ENCODE data around the gene LRRN2.

The LRRN2 gene

DNA sequence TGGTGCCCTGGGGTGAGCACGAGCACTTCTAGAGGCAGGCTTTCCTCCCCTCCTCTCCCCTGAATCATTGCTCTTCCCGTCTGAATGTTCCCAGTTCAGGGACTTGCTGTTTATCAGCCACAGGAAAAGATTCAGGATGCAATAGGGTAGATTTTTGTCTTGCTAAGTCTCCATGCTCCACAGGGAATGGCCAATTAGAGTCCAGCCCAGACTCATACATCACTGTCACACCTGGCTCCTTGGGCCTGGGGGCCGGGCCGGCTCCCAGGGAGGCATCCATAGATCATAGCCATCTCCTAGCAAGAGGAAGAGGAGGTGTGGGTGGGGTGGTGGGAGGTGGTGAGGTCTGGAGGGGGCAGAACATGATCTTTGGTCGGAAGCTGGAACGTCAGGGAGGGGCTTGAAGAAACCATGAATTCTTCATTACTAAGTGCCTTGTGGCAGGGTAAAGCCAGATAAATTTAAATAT, 83.4 kb downstream of the LRRN2 start:
- DNase-seq (ENCODE audit: low read depth in 3 of 3) = no peak

DNA sequence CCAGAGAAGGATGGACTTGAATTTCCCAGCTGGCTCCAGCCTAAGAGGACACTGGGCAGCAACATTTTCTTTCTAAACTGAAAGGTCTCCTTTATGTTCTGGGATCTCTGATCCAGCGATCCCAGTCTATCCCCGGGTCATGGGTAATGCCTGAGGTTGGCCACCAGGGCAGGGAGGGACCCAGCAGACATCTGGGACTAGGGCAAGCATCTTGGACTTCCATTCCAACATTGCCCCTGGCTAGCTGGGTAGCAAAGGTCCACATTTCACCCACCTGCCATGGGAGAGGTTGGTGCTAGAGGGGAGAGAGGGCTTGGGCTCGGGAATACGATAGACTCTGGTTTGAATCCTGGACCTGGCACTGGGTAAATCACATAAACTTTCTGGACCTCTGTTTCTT, 84.6 kb downstream of the LRRN2 start:
- no peak for DNase-seq (ENCODE audit: low read depth in 3 of 3)

DNA sequence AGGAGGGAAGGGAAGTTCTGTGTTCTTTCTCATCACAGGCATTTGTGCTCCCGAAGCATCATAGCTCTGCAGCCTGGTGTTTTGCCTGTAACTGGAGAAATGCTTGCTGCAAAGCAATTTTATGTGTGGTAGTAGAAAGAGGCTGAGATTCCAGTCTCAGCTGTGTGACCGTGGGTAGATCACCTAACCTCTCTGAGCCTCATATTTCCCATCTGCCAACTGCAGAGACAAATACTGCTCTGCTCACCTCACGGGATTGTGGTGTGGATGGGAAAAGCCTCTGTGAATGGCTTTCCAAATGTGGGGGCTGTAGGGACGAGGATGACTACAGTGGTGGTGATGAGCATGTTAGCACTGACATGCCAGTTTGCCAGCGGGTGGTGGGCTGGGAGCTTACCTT, 85.3 kb downstream of the LRRN2 start:
- DNase-seq (ENCODE audit: low read depth in 3 of 3) = no peak

DNA sequence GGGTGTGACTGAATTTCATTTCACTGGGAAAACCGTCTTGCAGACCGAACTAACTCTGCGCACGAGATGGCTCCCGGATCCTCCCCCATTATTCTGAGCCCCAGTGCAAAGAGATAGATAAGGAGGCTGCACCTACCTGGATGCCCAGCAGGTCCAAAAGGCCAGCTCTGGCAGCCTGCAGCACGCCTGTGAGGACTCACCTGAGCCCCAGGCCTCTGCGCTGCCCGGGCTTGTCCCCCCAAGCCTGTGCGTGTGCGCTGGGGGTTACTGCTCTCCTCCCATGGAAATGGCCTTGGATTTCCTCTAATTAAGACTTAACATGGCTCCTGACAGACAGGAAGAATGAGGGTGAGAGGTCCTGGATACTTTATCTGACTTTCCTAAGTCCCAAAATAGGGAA, 85.9 kb downstream of the LRRN2 start:
- no peak for DNase-seq (ENCODE audit: low read depth in 3 of 3)

DNA sequence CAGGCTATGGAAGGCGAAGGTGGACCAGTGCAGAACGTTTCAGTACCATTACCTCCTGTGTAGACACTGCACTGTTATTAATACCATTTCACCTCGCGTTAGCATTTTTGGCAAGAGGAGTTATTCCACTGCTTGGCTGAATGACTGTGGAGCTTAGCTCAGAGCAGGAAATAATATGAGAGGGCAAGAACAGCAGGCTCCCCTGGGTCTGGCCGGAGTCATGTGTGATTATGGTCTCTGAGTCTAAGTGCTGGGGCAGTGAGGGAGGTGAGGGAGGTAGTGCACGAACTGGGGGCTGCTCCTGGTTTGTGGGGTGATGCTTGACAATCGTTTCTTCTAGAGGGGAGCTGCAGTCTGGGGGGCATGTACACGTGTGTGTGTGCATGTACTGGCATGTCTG, 86.4 kb downstream of the LRRN2 start:
- DNase-seq (ENCODE audit: low read depth in 3 of 3) = no peak

DNA sequence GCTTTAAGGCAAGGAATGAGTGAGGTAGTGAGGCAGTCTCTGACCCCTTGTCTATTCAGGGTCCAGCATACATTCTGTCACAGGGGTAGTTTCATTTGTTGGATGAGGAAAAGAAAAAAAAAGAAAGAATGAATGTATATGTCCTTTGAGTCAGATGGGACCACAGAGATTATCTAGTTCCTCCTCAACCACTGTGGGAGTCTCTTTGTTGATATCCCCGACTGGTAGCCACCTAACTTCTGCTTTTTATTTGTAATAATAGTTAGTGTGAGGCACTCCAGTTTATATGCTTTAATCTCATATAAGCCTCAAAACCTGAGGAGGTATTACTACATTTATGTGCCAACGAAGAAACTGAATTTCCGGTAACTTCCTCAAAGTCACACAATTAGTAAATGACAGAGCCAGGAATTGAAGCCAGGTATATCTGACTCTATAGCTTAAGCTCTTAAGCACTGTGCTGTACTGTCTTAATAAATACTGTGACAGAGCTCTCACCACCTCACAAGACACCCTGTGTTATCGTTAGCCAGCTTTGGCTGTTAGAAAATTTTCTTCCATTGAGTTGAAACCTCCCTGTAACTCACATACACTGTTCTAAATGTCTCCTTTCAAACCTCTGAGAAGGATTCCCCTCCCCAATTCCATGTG, 87.1 kb downstream of the LRRN2 start:
- DNase-seq (ENCODE audit: low read depth in 3 of 3) = no peak

DNA sequence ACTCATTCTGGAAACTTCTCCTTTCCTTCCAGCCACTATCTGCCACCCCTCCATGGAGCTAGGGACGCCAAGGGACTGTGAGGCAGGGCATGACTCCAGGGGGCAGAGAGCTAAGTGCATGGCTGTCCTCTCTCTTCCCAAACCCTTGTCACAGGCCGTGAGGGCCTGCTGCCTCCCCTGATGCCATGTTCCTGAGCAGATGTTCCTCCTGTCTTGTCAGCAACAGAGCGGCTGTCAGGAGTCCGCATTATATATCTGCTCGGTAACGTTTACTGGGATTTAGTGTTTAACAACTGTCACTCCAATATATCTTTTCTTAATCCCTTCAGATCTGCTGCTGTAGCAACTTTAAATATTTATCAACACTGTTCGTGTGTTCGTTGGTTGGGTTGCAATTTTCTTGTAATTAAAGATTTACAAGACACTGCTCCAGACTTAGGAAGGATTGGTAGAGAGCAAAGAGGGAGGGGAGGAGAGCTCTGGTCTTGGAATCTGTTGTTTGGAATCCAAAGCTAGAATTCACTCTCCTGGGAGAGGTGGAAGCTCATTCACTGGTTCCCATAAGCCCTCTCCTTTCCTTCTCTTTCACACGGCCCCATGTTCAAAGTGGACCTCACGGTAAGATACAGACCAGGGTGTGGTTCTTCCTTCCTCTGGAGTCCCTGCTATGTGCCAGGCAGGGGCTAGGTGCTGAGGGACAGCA, 93.1 kb downstream of the LRRN2 start:
- DNase-seq (ENCODE audit: low read depth in 3 of 3) = no peak

DNA sequence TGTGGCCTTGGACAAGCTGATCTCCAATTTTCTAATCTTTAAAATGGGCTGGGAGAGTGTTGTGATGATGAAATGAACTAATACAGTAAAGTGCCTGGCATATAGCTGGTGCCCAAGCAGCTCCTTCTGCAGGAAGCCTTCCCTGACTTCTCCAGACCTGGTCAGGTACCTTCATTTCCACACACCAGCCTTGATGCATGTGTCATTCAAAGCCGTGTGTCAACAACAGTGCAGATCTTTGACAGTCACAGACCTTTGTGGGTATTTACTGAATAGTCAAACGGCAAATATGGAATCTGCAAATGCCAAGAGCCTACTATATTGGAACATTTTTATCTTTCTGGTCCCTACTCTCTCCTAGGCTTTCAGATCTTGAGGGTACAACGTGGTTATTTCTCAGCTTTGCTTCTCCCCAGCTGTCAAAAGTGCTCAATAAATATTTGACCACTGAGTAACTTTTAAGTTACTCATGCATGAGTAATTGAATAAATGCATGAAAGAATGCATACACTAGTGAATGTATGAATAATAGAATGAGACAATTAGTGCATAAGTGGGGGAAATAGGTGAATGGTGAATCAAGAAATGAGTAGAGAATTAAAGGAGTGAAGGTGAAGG, 94.0 kb downstream of the LRRN2 start:
- DNase-seq (ENCODE audit: low read depth in 3 of 3) = no peak

DNA sequence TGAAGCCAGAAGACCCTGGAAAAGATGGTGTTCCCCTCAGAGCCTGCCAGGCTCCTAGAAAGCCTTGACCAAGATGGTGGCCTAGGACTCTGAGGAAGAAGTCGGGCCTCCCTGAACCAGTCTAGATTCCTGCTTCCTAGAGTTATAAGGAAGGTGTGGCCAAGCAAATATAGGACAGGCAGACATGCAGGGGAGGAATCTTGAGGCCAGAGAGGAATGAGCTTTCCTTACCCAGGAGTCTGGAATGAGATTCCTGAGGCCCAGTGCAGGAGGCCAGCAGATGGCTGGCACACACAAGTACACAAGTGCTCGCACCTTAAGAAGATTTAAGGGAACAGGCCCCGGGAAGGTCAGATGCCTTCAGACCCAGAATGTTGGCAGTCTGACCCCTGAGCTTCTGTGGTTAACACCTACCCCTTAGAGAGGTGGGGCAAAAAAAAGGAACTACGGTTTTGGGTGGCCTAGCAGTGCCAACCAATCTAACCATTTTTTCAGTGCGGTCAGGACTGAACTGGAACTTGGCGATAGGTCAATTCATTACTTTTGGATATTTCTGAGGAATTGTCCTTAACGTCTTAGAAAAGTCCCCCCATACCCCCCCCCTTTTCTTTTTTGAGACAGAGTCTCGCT, 96.0 kb downstream of the LRRN2 start:
- DNase-seq (ENCODE audit: low read depth in 3 of 3) = no peak

DNA sequence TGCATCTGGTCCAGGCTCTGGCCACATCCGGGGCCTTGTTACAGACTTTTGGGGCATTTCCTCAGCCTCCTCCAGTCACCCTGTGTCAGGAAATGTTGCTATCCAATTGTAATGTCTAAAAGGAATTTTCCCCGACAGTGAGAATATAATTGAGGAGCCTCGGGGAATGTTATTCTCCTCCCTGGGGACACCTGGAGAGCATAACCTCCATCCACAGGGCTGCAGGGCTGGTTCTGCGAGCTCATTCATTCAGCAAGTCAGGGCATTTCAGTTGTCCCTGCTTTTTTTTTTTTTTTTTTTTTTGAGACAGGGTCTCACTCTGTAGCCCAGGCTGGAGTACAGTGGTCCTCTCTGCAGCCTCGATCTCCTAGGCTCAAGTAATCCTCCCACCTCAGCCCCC, 96.7 kb downstream of the LRRN2 start:
- DNase-seq (ENCODE audit: low read depth in 3 of 3) = no peak

DNA sequence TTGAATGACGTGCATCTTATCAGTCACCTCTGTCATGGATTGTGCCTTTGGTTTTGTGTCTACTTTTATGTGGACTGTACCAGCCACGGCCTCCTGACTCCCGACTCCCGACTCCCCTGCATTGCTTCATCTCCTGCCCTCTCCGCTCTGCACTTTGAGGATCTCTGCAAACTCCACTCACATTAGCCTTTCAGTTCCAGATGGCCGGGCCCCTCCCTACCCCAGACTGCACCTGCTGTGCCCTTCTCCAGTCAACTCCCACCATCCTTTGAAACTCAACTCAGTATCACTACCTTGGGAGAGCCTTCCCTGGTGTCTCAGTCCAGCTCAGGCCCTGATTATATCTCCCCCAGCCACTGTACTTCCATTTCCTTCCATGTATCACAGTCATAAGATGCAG, 97.9 kb downstream of the LRRN2 start:
- no peak for DNase-seq (ENCODE audit: low read depth in 3 of 3)

DNA sequence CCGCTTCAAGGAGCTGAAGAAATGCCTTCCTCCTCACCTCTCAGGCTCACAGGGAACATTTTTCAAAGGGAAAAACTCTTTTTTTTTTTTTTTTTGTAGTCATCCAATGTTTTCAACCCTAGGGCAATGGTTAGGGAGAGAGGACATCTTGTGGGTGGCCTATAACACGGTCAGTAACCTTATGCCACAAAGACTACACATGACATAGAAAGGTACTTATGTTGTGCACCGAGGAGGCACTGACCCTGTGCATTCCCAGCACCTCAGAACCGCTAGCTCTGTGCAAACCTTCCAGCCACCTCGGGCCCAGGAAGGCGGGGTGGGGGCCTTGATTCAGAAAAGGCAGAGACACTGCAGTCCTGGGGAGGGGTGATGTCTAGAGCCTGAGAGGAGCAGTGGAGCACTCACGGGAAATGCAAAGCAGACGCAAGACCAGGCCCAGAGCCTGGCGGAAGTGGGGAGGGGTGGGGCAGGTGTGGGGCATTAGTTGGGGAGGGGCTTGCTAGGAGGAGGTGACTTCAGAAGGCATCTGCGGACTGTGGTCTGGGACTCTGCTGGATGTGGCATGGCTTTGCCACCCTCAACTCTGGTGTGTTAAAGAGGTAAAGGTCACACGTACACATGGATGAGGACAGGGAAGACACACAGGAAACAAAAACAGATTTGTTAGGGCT, 100.7 kb downstream of the LRRN2 start:
- no peak for DNase-seq (ENCODE audit: low read depth in 3 of 3)

DNA sequence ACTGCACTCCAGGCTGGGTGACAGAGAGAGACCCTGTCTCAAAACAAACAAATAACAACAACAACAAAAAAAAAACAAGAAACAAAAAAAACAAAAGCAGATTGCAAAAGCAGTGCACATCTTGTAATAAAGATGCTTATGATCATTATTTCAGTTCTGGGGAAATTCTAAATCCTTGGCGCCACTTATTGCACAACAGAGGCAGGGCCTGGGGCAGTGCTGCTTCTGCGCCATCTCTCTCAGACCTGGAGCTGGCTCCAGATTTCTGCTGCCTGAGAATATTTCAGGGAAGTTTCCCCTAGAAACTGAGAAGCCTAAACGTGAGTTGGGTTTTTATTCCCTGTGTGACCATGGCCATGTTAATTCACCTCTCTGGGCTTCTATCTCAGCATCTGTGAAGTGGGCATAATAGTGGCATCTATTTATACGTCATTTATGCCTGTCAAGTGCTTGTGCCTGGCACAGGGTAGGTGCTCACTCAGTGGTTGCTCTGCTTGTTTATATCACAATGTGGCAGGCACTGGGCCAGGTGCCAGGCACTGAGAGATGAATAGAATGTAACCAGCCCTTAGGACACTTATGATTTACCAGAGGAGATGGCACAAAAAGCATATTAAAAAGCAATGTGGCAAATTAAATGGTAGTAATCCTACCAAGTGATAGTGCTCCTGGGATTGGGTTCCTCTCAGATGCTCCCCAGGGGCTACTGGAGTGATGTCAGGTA, 101.5 kb downstream of the LRRN2 start:
- DNase-seq (ENCODE audit: low read depth in 3 of 3) = no peak

DNA sequence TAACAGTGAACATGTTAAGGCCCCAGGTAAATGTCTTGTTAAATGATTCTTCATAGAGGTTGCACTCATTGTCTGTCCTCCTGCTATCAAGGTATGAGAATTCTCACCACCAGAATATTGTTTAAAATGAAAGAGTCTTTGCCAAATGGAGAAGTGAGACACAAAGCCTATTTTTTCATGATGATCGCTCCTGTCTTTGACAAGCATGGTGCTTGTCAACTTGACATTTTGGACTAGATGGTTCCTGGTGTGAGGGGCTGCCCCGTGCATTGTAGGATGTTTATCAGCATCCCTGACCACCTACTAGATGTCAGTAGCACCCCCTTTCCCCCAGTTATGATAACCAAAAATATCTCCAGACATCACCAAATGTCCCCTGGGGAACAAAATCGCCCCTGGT, 103.8 kb downstream of the LRRN2 start:
- DNase-seq (ENCODE audit: low read depth in 3 of 3) = no peak

DNA sequence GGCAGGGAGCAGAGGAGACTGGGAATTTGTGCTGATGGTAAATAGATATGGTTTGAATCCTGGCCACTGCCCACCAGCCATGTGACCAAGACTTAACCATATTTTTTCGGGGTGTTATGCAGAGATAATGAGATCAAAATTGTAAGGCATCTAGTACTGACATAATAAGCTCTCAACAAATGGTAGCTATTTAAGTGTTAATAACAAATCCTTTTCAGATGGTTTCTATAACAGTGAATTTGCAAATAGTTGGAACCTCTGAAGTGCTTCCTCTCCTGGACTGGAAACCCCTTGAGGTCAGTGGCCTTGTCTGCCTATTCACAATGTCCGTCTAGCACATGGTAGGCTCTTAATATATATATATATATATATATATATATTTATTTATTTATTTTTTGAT, 104.7 kb downstream of the LRRN2 start:
- no peak for DNase-seq (ENCODE audit: low read depth in 3 of 3)

DNA sequence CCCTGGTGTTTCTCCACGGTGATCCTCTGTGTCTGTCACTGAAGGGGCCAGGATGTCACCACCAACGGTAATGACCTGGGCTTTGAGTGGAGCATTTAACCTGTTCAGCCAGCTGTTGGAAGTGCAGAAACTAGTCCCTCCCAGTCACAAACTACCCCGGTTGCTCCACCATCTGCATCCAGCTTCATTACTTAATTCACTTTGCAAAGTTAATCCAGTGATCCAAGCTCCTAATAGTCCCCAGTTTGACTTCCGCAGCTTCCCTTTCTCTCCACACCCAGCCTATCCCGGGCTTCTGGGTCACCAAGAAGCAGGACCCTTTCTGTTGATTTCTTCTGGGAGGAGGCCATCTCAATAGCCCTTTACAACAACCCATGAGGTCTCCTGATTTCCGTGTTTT, 105.9 kb downstream of the LRRN2 start:
- no peak for DNase-seq (ENCODE audit: low read depth in 3 of 3)

DNA sequence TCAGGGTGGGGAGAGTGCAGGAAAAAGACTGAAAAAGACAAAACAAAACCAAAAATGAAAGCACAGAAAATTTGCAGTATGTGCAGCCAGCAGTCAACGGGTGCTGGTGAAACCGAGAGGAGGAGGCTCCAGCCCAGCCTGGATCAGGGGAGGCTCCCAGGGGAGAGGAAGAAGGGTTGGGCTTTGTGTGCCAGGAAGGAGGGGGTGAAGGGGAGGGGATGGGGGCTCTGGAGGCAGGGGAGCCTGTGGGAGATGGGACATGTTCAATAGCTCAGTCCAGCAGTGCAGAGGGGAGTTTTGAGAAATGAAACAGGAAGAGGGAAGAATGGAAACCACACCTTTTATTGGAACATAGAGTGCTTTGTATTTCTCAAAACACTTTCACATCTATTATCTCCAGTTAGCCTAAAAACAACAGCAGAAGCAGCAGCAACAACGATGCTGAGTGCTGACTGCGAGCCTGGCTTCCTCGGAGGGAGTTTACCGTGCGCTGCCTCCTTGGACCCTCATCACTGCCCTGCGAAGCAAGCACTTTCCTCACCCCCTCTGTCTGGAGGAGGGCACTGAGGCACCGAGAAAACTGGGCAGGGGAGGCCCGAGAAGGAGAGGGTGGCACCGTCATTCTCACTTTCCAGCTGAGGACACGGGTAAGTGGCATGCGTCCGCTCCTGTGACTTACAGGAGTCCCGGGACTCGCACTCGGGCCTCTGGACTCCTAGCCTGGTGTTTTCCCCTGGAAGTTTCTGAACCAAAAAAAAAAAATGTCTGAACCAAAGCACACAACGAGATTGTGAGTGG, 106.5 kb downstream of the LRRN2 start:
- DNase-seq (ENCODE audit: low read depth in 3 of 3) = peak in 1 of 3 donors; percentile 19

DNA sequence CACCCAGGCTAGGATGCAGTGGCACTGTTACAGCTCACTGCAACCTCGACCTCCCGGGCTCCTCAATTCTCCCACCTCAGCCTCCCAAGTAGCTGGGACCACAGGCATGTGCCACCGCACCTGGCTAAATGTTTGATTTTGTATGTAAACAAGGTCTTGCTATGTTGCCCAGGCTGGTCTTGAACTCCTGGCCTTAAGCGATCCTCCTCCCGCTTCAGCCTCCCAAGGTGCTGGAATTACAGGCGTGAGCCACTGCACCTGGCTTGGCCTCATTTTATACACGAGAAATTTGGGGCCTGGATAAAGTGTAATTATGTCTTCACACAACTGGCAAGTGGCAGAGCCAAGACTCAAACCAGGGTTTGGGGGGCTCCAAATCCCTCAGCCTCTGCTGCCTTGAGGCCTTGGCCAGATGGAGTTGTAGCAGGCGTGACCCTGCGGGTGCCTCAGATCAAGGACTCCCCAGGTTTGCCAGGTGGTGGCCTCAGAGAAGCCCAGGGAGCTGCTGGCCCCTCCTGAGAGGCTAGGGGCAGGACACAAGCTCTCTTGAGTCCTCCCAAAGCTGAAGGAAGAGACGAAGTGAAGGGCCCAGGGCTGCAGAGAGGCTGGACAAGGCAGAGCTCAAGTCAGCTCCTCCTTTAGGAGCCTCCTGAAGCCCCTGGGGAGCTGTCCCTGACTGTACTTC, 107.6 kb downstream of the LRRN2 start:
- no peak for DNase-seq (ENCODE audit: low read depth in 3 of 3)

DNA sequence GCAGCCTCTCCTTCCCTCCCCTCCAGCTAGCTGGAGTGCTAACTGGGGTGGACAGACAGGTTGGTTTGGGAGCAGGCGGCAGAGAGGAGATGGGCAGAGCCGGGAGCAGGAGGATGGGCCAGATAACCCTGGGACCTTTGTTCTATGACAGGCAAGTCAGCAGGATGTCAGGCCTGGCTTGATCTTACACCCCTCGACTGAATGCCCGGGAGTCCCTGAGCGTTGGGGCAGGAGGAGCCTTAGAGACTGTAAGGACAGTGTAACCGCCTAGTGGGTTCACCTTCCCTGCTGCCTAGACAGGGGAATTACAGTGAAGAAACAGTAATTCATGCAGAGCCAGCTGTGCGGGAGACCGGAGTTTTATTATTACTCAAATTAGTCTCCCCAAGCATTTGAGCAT, 109.1 kb downstream of the LRRN2 start:
- DNase-seq (ENCODE audit: low read depth in 3 of 3) = no peak
